HG03060 (cell line): ENCODE data around the gene MAP2K2.

Source experiments
- ATAC-seq: cut with Tn5 transposase; IDR thresholded peaks from one replicate; pipeline ENCODE4 v1.9.1; 2021; ENCODE audit warnings: low read depth, moderate number of reproducible peaks; ENCODE audit not compliant: unreplicated experiment

Gene MAP2K2

DNA sequence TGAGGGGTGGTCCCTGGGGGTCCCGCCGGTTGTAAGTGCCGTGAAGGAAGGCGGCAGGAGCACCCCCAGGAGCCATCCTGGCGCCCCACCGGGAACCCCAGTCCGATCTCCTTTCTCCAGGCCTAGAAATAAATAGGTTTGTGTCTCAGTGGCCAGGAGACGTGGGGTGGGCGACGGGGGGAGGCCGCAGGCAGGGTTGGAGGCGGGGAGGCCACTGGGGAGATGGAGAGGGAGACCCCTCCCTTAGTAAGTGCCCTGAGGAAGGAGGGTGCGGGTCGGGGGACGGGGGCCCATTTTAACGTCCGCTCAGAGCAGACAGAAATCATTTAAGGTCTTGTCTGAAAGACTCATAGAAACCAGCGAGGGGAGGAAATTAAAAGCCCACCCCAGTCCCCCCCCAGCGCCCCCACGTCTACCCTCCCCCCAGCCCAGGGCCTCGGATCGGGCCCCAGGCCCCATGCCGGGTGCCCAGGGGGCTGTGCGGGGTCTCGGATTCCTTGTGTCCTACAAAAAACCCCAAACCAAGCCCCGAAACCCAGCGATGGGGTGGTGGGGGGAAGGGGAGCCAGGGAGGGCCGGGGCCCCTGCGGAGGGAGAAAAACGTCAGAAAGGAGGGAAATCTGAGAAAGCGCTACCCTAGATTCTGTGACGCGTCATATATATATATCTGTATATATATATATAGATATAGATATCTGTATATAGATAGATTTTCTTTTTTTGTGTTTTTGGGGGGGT lies 76.8 kb downstream of the MAP2K2 start:
- no peak for ATAC-seq

DNA sequence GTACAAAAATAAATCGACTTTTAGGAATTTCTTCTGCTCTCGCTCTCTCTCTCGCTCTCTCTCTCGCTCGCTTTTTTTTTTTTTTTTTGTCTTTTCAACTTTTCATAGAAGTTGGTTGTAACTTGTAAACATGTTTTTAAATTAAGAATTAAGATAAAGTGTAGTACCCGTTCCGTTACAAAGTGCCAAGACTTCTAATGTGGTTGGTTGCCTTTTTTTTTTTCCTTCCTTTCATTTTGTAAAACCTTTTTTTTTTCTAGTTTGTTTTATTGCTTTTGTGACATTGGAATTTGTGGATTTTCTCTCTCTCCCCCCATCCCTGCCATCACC lies 77.6 kb downstream of the MAP2K2 start:
- ATAC-seq, result no peak

DNA sequence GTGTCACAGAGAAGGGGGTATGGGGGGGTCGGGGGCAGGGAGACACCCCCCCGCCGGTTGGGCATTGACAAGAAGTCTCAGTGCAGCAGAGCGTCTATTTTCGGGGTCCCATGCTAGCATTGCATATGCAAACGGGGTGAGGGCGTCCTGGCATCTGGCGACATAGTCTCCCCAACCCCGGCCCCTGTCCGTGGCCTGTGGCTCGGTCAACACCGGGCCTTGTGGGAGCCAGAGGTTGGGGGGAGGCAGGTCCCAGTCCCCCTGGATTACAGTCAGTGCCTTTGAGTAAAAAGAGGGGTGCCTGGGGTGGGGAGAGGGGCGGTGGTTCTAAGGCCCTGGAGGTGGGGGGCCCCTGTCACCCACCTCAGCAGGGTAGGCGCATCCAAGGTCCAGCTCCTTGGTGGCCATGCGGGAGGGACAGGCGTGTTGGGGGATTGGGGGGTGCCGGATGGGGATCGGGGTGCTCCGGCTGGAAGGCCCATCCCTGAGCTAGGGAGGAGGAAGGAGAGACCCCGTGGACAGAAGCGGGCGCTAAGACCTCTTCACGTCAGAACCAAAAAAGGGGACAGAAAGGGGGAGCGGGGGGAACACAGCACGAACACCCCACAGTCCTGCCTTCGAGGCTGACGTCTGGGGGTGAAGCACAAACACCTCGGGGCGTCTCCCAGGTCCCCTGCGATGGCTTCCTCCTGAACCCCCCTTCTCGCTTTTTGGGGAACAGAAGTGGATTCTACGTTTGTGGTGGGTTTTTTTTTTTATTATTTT lies 78.1 kb downstream of the MAP2K2 start:
- ATAC-seq, result no peak

DNA sequence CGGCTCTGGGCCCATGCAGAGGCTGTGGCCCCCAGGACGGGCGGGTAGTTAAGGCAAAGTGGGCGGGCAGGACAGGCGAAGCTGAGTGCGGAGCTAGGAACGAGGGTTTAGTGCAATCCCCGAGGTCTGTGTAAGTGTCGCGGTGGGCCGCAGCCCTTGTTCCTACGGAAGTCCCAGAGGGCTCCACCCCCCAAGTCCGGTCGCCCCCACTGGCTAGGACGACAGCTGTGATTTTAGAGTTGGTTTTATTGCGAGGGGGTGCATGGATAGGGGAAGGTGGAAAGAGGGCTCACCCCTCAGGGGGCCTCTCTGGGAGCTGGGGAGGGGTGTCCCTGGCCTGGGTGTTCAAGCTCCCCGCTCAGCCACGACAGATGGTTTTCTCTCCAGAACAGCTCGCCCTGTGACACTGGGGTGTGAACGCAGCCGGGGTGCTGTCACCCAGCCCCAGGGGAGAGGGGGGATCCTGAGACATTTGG lies 78.9 kb downstream of the MAP2K2 start:
- no peak for ATAC-seq

DNA sequence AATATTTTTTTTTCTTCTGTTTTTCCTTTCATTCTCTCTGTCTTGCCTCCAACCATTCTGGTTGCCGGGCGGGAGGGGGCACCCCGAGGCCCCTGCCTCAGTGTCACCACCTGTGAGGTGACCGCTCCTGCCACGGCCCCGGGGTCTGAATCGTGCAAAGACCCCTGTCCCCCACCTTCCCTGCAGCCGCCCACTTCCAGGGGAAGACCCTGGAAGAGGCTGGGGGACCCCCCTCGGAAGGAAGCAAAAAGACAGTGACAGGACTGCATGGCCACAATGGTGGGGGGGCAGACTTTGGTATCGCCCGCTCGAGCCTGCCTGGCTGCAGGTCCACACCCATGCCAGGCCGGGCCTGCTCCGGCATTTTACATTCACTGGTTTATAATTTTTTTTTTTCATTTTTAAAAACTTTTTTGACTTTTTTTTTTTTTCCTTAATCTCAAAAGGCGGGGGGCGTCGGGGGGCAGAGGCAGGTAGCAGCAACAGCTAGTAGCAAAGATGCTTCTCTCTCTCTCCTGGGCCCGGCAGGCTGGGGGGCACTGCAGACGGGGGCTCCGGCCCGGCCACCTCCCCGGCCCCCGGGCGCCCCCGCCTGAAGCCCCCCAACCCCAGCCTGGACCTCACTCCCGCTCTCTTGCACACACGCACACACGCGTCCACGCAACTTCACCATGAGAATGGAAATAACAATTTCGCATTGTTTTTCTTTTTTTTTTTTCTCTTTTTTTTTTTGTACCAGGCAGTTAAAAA lies 79.8 kb downstream of the MAP2K2 start:
- no peak for ATAC-seq

DNA sequence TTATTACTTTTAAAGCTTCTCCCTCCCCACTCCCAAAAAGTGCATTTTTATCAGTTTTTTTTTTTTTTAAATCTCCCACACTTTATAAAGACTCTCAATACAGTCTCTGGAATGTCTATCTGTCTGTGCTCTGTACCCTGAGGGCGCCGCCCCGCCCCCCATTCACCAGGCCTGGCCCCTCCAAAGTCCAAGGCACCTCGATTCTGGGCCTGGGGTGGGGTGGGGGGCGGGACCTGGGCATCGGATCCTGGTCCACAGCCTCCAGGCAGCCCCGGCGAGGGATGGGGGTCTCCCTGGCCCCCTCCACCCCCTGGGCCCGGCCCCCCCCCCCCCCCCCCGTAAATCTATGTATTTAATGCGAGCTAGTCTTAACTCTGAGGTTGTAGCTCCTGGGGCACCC lies 80.5 kb downstream of the MAP2K2 start:
- ATAC-seq, result no peak

DNA sequence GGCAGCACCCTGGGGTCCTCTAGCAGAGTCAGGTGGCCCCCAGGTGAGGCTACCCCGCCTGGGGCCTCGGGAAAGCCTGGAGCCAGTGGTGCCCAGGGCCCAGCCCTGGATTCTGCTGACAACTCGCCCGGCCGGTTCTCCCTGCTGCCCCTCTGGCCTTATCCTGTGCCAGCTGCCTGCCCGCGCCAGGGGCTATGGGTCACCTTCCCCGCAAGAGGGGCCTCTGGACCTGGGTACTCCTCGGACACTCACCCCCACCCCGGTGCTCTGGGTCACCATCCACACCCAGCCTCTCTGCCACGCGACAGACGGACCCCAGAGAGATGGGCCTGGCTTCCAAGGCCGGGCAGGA lies 81.2 kb downstream of the MAP2K2 start:
- ATAC-seq, result no peak

DNA sequence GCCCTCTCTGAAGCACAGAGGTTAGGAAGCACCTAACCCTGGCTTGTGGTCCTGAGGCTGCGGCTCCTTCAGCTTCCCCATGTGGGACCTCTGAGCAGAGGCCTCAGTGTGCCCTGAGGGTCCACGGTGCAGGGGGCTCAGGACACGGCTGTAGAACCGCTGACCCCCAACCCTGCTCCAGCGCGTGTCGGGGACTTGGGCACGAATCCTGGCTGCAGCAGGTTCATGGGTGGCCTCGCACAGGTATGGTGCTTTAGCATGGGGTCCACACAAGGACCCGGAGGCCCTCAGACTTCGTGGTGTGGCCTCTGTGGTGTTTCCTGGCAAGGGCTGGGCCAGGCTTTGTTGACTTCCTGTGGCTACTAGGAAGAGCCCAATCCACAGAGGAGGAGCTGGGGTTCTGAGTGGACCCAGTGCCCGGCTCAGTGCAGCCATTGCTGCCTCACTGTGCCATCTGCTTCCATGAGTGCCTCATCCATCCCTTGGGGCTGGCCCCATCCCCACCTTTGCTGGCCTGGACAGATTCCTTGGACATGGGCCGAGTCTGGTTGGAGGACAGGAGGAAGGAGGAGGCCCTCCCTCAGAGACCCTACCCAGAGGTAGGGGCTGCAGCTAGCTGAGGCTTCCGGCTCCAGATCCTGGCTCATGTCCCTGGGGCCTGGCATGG lies 81.7 kb downstream of the MAP2K2 start:
- ATAC-seq, result no peak
